SK-N-SH (cell line): Measurements from ENCODE around the gene LNX2. TPM values are rescaled to one million over a fixed set of nuclear protein-coding genes. Genes with fewer than 3 reads are reported as not detected.

Source experiments
- CTCF ChIA-PET: fragments of 300-600, 350-600 bp; formaldehyde crosslinking; extraction: SDS; loops from one replicate; lab custom pipeline; 2021; lab: Yijun Ruan, JAX
- POLR2A ChIA-PET: fragments of 350-600 bp; sonication (Branson Sonifier 250); formaldehyde crosslinking; extraction: SDS; loops from one replicate; lab custom pipeline; 2020; ENCODE audit warnings: antibody characterized with exemption, inconsistent platforms; lab: Yijun Ruan, JAX
- DNase-seq: peaks from one replicate; pipeline ENCODE4 v3.0.0; 2012
- H2AFZ ChIP-seq: fragments of 200-600 bp; sonication (generic); 2 replicates; pipeline ENCODE4 v1.8.1; 2016; ENCODE audit warnings: antibody characterized with exemption, mild to moderate bottlenecking, low read depth
- H3F3A ChIP-seq: fragments of 200-600 bp; sonication (generic); replicated peaks from 2 replicates; pipeline ENCODE3; 2016; ENCODE audit warnings: antibody characterized with exemption, mild to moderate bottlenecking; ENCODE audit not compliant: insufficient read depth
- H3K27ac ChIP-seq, 2 experiments: fragments of 200-500 bp in 1 of 2; fragments of 200-600 bp in 1 of 2; sonication (Bioruptor generic) in 1 of 2; sonication (generic), shearing (Covaris generic) in 1 of 2; 2 replicates each; pipeline versions ENCODE4 v1.5.1 to v1.6.1; 2014 to 2016; ENCODE audit warnings: low read depth in 2 of 2, inconsistent platforms in 1 of 2, low read length in 1 of 2, mild to moderate bottlenecking in 1 of 2, mixed read lengths in 1 of 2
- H3K27me3 ChIP-seq: fragments of 200-600 bp; sonication (generic), shearing (Covaris generic); 2 replicates; pipeline ENCODE4 v1.6.1; 2016; ENCODE audit warnings: mixed run types; ENCODE audit not compliant: insufficient read depth
- H3K36me3 ChIP-seq, 2 experiments: fragments of 200-500 bp in 1 of 2; fragments of 200-600 bp in 1 of 2; sonication (Bioruptor generic) in 1 of 2; sonication (generic) in 1 of 2; replicated peaks in 1 of 2; 2 replicates each; pipeline versions ENCODE3 to v1.5.1; 2014 to 2016; ENCODE audit warnings: low read length in 1 of 2, mild to moderate bottlenecking in 1 of 2; ENCODE audit not compliant: insufficient read depth in 2 of 2, control insufficient read depth in 1 of 2
- H3K4me1 ChIP-seq, 2 experiments: fragments of 200-500 bp in 1 of 2; fragments of 200-600 bp in 1 of 2; sonication (Bioruptor generic) in 1 of 2; sonication (generic), shearing (Covaris generic) in 1 of 2; 2 replicates each; pipeline versions ENCODE4 v1.5.1 to v1.6.1; 2014 to 2016; ENCODE audit warnings: low read depth in 1 of 2, low read length in 1 of 2, mixed run types in 1 of 2; ENCODE audit not compliant: insufficient read depth in 2 of 2, control insufficient read depth in 1 of 2
- H3K4me2 ChIP-seq: fragments of 200-600 bp; sonication (generic), shearing (Covaris generic); 2 replicates; pipeline ENCODE4 v1.6.1; 2017; ENCODE audit warnings: mixed run types
- H3K4me3 ChIP-seq, 2 experiments: fragments of 200-500 bp in 1 of 2; fragments of 200-600 bp in 1 of 2; sonication (Bioruptor generic) in 1 of 2; sonication (generic), shearing (Covaris generic) in 1 of 2; 2 replicates each; pipeline versions ENCODE4 v1.5.1 to v1.8.1; 2014 to 2016; ENCODE audit warnings: low read depth in 2 of 2, inconsistent platforms in 1 of 2, low read length in 1 of 2, mild to moderate bottlenecking in 1 of 2, mixed read lengths in 1 of 2, moderate library complexity in 1 of 2
- H3K79me2 ChIP-seq: fragments of 200-600 bp; sonication (generic); 2 replicates; pipeline ENCODE4 v1.8.1; 2017; ENCODE audit warnings: mild to moderate bottlenecking; ENCODE audit not compliant: insufficient read depth
- H3K9ac ChIP-seq: fragments of 200-600 bp; sonication (generic); 2 replicates; pipeline ENCODE4 v1.6.1; 2017; ENCODE audit warnings: mixed run types
- H3K9me2 ChIP-seq: fragments of 200-600 bp; sonication (generic); 2 replicates; pipeline ENCODE4 v1.6.1; 2017; ENCODE audit warnings: mixed run types
- H3K9me3 ChIP-seq: fragments of 200-600 bp; sonication (generic); 2 replicates; pipeline ENCODE4 v1.6.1; 2017; ENCODE audit warnings: mixed run types, mild to moderate bottlenecking, moderate library complexity
- H4K20me1 ChIP-seq: fragments of 200-600 bp; sonication (generic); 2 replicates; pipeline ENCODE4 v1.6.1; 2017; ENCODE audit warnings: mild to moderate bottlenecking, mixed run types; ENCODE audit not compliant: insufficient read depth
- CHD2 ChIP-seq: fragments of 150-350 bp; IDR thresholded peaks from 2 replicates; pipeline ENCODE4 v1.6.1; 2018; ENCODE audit warnings: low read length; ENCODE audit not compliant: partially characterized antibody
- EP300 ChIP-seq, 2 experiments: IDR thresholded peaks; 2 replicates each; pipeline versions ENCODE4 v1.4.0 to v1.6.1; 2012; ENCODE audit warnings: borderline replicate concordance in 1 of 2, low read depth in 1 of 2, low read length in 1 of 2
- FOSL2 ChIP-seq: IDR thresholded peaks from 2 replicates; pipeline ENCODE4 v1.4.0; 2012; ENCODE audit warnings: low read depth, mild to moderate bottlenecking, moderate library complexity, borderline replicate concordance
- FOXJ3 ChIP-seq: sonication (generic); formaldehyde crosslinking; IDR thresholded peaks from 2 replicates; pipeline ENCODE4 v1.5.1; 2020; ENCODE audit warnings: mild to moderate bottlenecking, missing genetic modification reagents
- FOXM1 ChIP-seq: IDR thresholded peaks from 2 replicates; pipeline ENCODE4 v1.4.0; 2012; ENCODE audit warnings: low read depth, mild to moderate bottlenecking
- GABPA ChIP-seq: IDR thresholded peaks from 2 replicates; pipeline ENCODE4 v1.4.0; 2012; ENCODE audit warnings: low read depth, mild to moderate bottlenecking
- JUND ChIP-seq: IDR thresholded peaks from 2 replicates; pipeline ENCODE4 v1.4.0; 2012
- MEF2A ChIP-seq: IDR thresholded peaks from 2 replicates; pipeline ENCODE4 v1.4.0; 2012; ENCODE audit warnings: low read depth, borderline replicate concordance
- MXI1 ChIP-seq: IDR thresholded peaks from 2 replicates; pipeline ENCODE4 v1.6.1; 2012; ENCODE audit warnings: mild to moderate bottlenecking, low read depth, low read length, improper control_type of control experiment
- NFIC ChIP-seq: IDR thresholded peaks from 2 replicates; pipeline ENCODE4 v1.4.0; 2012; ENCODE audit warnings: borderline replicate concordance
- POLR2AphosphoS5 ChIP-seq: IDR thresholded peaks from 2 replicates; pipeline ENCODE4 v1.6.1; 2012; ENCODE audit warnings: low read depth, low read length
- SMC3 ChIP-seq: IDR thresholded peaks from 2 replicates; pipeline ENCODE4 v1.6.1; 2012; ENCODE audit warnings: low read depth, low read length, improper control_type of control experiment
- TAF1 ChIP-seq: IDR thresholded peaks from 2 replicates; pipeline ENCODE4 v1.6.1; 2012; ENCODE audit warnings: low read depth, mild to moderate bottlenecking, low read length, moderate library complexity, borderline replicate concordance
- USF1 ChIP-seq: IDR thresholded peaks from 2 replicates; pipeline ENCODE4 v1.4.0; 2012; ENCODE audit warnings: low read depth, borderline replicate concordance
- YY1 ChIP-seq: IDR thresholded peaks from 2 replicates; pipeline ENCODE4 v1.4.0; 2012; ENCODE audit warnings: low read depth, mild to moderate bottlenecking
- ZBTB33 ChIP-seq: IDR thresholded peaks from 2 replicates; pipeline ENCODE4 v1.4.0; 2012; ENCODE audit warnings: low read depth, borderline replicate concordance
- WGBS: methylation state at CpG from one replicate; pipeline ENCODE4 v1.1.6; 2017; ENCODE audit warnings: low lambda C conversion rate; 5-methylcytosine and 5-hydroxymethylcytosine counted together
- polyA plus RNA-seq, 3 experiments: library from polyadenylated mRNA; depleted of rRNA; stranded (reverse); fragments of >200 nt; gene quantifications; 2 replicates each; pipeline ENCODE4 v1.2.3, GENCODE V29; 2012

Gene LNX2
- polyA plus RNA-seq, 1 of the 3 experiments (the other 2 are of a cell fraction), result 3.7 TPM

GRCh38 chr13:27570906-27571305 lies 49.4 kb downstream of the LNX2 start:
- CTCF ChIA-PET, result interaction anchor here (0.9 kb wide), 1 partner anchor 14 kb away, joined by 6 read pairs; no protein-coding TSS in a partner anchor
- H3K4me1 ChIP-seq, result peaks cover 0 to 4% of the 10 kb centered on the region in 2 experiments; a peak in 2 of 4 replicates
- no peak for DNase-seq
- H3K27me3 ChIP-seq, result no peaks in the 10 kb centered on the region
- no peaks in the 10 kb centered on the region for H3K9me2 ChIP-seq
- POLR2A ChIA-PET, result no interaction called here
- no peak overlapping the region for H3K9ac ChIP-seq
- no peaks in the 10 kb centered on the region for H3F3A ChIP-seq
- no peak overlapping the region for H2AFZ ChIP-seq
- H3K27ac ChIP-seq, result no peak overlapping the region
- peaks cover 24 to 26% of the 10 kb centered on the region in 2 experiments for H3K36me3 ChIP-seq
- no peaks in the 10 kb centered on the region for H3K9me3 ChIP-seq
- no peak overlapping the region for H3K4me2 ChIP-seq
- H4K20me1 ChIP-seq, result no peaks in the 10 kb centered on the region
- 67% methylated on average over 1 of the region's 1 CpG for WGBS
- H3K79me2 ChIP-seq, result no peaks in the 10 kb centered on the region
- H3K4me3 ChIP-seq, result no peak overlapping the region
- TF ChIP-seq ZBTB33, result no peak
- TF ChIP-seq TAF1, result no peak
- TF ChIP-seq MXI1, result no peak
- no peak for TF ChIP-seq USF1
- TF ChIP-seq POLR2AphosphoS5, result no peak
- TF ChIP-seq GABPA, result no peak
- TF ChIP-seq FOSL2, result no peak
- TF ChIP-seq EP300 (IDR thresholded peaks at IDR 0.05; ENCODE audit: borderline replicate concordance in 1 of 2, low read depth in 1 of 2, low read length in 1 of 2), result no peak
- TF ChIP-seq SMC3, result no peak

GRCh38 chr13:27569405-27569804 lies 50.9 kb downstream of the LNX2 start:
- H3F3A ChIP-seq, result no peaks in the 10 kb centered on the region
- H3K9me2 ChIP-seq, result no peaks in the 10 kb centered on the region
- H3K4me3 ChIP-seq, result no peak overlapping the region
- ChIA-PET CTCF (no interaction called here), POLR2A (no interaction called here)
- H3K4me1 ChIP-seq, result peaks cover 0 to 4% of the 10 kb centered on the region in 2 experiments; a peak in 2 of 4 replicates
- H3K9me3 ChIP-seq, result no peaks in the 10 kb centered on the region
- TF ChIP-seq USF1 (no peak), POLR2AphosphoS5 (no peak), MEF2A (no peak), FOSL2 (no peak), CHD2 (no peak), FOXJ3 (no peak), YY1 (no peak), FOXM1 (no peak), JUND (no peak), NFIC (no peak), ZBTB33 (no peak)
- no peaks in the 10 kb centered on the region for H3K27me3 ChIP-seq
- no peak overlapping the region for H3K9ac ChIP-seq
- 90% methylated on average over 4 of the region's 4 CpGs for WGBS
- no peaks in the 10 kb centered on the region for H4K20me1 ChIP-seq
- H3K27ac ChIP-seq, result no peak overlapping the region
- peaks cover 30 to 37% of the 10 kb centered on the region in 2 experiments for H3K36me3 ChIP-seq
- no peaks in the 10 kb centered on the region for H3K79me2 ChIP-seq
- H2AFZ ChIP-seq, result no peak overlapping the region
- DNase-seq, result no peak
- no peak overlapping the region for H3K4me2 ChIP-seq
